HepG2 (cell line): ENCODE data around the gene TMEM62. TPM values are rescaled to one million over a fixed set of nuclear protein-coding genes. Genes with fewer than 3 reads are reported as not detected.

ENCODE experiments used
- BRD4 ChIP-seq: sonication (generic); formaldehyde crosslinking; IDR thresholded peaks from 2 replicates; pipeline ENCODE4 v1.4.0; 2020; ENCODE audit warnings: missing genetic modification reagents
- CAMTA2 ChIP-seq: sonication (generic); formaldehyde crosslinking; IDR thresholded peaks from 2 replicates; pipeline ENCODE4 v1.4.0; 2020; ENCODE audit warnings: mild to moderate bottlenecking, missing genetic modification reagents, borderline replicate concordance
- EHMT2 ChIP-seq: fragments of 200-600 bp; sonication (generic); IDR thresholded peaks from 2 replicates; pipeline ENCODE4 v1.7.0; 2017; ENCODE audit warnings: antibody characterized with exemption, low read depth, low read length, borderline replicate concordance
- ERF ChIP-seq: IDR thresholded peaks from 2 replicates; pipeline ENCODE4 v1.6.1; 2018; ENCODE audit warnings: missing biosample characterization, missing genetic modification reagents
- ETV6 ChIP-seq: sonication (generic); formaldehyde crosslinking; conservative IDR thresholded peaks from 2 replicates; pipeline ENCODE4 v1.4.0; 2020; ENCODE audit warnings: missing genetic modification reagents
- HIC2 ChIP-seq: sonication (generic); formaldehyde crosslinking; IDR thresholded peaks from 2 replicates; pipeline ENCODE4 v1.9.0; 2022; ENCODE audit warnings: low read depth, missing genetic modification reagents
- HOXA9 ChIP-seq: sonication (generic); formaldehyde crosslinking; IDR thresholded peaks from 2 replicates; pipeline ENCODE4 v1.8.1; 2022; ENCODE audit warnings: missing genetic modification reagents, mild to moderate bottlenecking, moderate library complexity, borderline replicate concordance
- KDM1A ChIP-seq: IDR thresholded peaks from 2 replicates; pipeline ENCODE4 v1.6.1; 2016; ENCODE audit warnings: missing compliant biosample characterization
- MLLT10 ChIP-seq: sonication (generic); formaldehyde crosslinking; IDR thresholded peaks from 2 replicates; pipeline ENCODE4 v1.4.0; 2020; ENCODE audit warnings: missing genetic modification reagents
- NCOA5 ChIP-seq: sonication (generic); formaldehyde crosslinking; IDR thresholded peaks from 2 replicates; pipeline ENCODE4 v1.4.0; 2020; ENCODE audit warnings: missing genetic modification reagents
- NFRKB ChIP-seq: fragments of 450-650 bp; IDR thresholded peaks from 2 replicates; pipeline ENCODE4 v1.6.1; 2017
- RARG ChIP-seq: sonication (generic); formaldehyde crosslinking; IDR thresholded peaks from 2 replicates; pipeline ENCODE4 v1.4.0; 2020; ENCODE audit warnings: low read depth, mild to moderate bottlenecking, missing genetic modification reagents
- SOX13 ChIP-seq, 3 experiments: fragments of 450-650 bp in 1 of 3; sonication (generic) in 1 of 3; formaldehyde crosslinking in 1 of 3; IDR thresholded peaks in 2 of 3; conservative IDR thresholded peaks in 1 of 3; 2 replicates each; pipeline versions ENCODE4 v1.5.0 to v1.6.1; 2016 to 2020; ENCODE audit warnings: antibody characterized with exemption in 1 of 3, mild to moderate bottlenecking in 1 of 3, missing compliant biosample characterization in 1 of 3, missing genetic modification reagents in 1 of 3, moderate library complexity in 1 of 3
- XRCC5 ChIP-seq: fragments of 200-400 bp; formaldehyde crosslinking; optimal IDR thresholded peaks from 2 replicates; pipeline ENCODE3; 2017; ENCODE audit warnings: mild to moderate bottlenecking, low read length
- ZNF10 ChIP-seq: sonication (generic); formaldehyde crosslinking; IDR thresholded peaks from 2 replicates; pipeline ENCODE4 v1.4.0; 2020; ENCODE audit warnings: mild to moderate bottlenecking, low read depth, missing genetic modification reagents, borderline replicate concordance
- ZNF136 ChIP-seq: sonication (generic); formaldehyde crosslinking; IDR thresholded peaks from 2 replicates; pipeline ENCODE4 v1.8.1; 2022; ENCODE audit warnings: low read depth, mild to moderate bottlenecking, moderate library complexity, missing genetic modification reagents
- ZNF430 ChIP-seq: sonication (generic); formaldehyde crosslinking; IDR thresholded peaks from 2 replicates; pipeline ENCODE4 v1.9.0; 2021; ENCODE audit warnings: mild to moderate bottlenecking, missing genetic modification reagents
- ZNF567 ChIP-seq: sonication (generic); formaldehyde crosslinking; IDR thresholded peaks from 2 replicates; pipeline ENCODE4 v1.8.1; 2023; ENCODE audit warnings: mild to moderate bottlenecking, missing genetic modification reagents, borderline replicate concordance
- ZNF572 ChIP-seq: sonication (generic); formaldehyde crosslinking; IDR thresholded peaks from 2 replicates; pipeline ENCODE4 v1.5.1; 2020; ENCODE audit warnings: mild to moderate bottlenecking, missing genetic modification reagents
- ZNF788 ChIP-seq: sonication (generic); formaldehyde crosslinking; IDR thresholded peaks from 2 replicates; pipeline ENCODE4 v1.5.0; 2020; ENCODE audit warnings: mild to moderate bottlenecking, missing genetic modification reagents, borderline replicate concordance
- ZSCAN30 ChIP-seq: sonication (generic); formaldehyde crosslinking; IDR thresholded peaks from 2 replicates; pipeline ENCODE4 v1.5.0; 2020; ENCODE audit warnings: mild to moderate bottlenecking, missing genetic modification reagents
- polyA plus RNA-seq, 8 experiments: library from polyadenylated mRNA; depleted of rRNA in 3 of 8; stranded (reverse) in 7 of 8; unstranded in 1 of 8; fragments of >200 nt; fragmentation: Illumina TruSeq in 4 of 8; extraction: Trizol in 4 of 8; gene quantifications; 2 replicates each; pipeline versions ENCODE4 v1.2.1 to v1.2.3, GENCODE V29; 2011 to 2016; ENCODE audit warnings: low read depth in 4 of 8, missing spikeins in 1 of 8, mixed read lengths in 1 of 8; ENCODE audit not compliant: insufficient read depth in 1 of 8
- total RNA-seq, 5 experiments: library from RNA; depleted of rRNA; stranded (reverse); fragments of >200 nt; fragmentation: Illumina TruSeq; extraction: Trizol; gene quantifications; 2 replicates each; pipeline ENCODE4 v1.2.3, GENCODE V29; 2016; ENCODE audit warnings: low read depth in 1 of 5
- TF ChIP-seq, protein P1 (sequence below): sonication (generic); formaldehyde crosslinking; IDR thresholded peaks from 2 replicates; pipeline ENCODE4 v1.4.0; 2020; ENCODE audit warnings: missing genetic modification reagents
- TF ChIP-seq, protein P2 (sequence below): IDR thresholded peaks from 2 replicates; pipeline ENCODE4 v1.6.1; 2016
- TF ChIP-seq, protein P3 (sequence below): sonication (generic); formaldehyde crosslinking; IDR thresholded peaks from 2 replicates; pipeline ENCODE4 v1.8.0; 2022; ENCODE audit warnings: low read depth, missing genetic modification reagents

Gene TMEM62
- total and polyA plus RNA-seq, 2 of the 13 experiments (the other 11 are each of a cell fraction or from before 2014, with no cell fraction given): 14.2 to 20.9 TPM

DNA sequence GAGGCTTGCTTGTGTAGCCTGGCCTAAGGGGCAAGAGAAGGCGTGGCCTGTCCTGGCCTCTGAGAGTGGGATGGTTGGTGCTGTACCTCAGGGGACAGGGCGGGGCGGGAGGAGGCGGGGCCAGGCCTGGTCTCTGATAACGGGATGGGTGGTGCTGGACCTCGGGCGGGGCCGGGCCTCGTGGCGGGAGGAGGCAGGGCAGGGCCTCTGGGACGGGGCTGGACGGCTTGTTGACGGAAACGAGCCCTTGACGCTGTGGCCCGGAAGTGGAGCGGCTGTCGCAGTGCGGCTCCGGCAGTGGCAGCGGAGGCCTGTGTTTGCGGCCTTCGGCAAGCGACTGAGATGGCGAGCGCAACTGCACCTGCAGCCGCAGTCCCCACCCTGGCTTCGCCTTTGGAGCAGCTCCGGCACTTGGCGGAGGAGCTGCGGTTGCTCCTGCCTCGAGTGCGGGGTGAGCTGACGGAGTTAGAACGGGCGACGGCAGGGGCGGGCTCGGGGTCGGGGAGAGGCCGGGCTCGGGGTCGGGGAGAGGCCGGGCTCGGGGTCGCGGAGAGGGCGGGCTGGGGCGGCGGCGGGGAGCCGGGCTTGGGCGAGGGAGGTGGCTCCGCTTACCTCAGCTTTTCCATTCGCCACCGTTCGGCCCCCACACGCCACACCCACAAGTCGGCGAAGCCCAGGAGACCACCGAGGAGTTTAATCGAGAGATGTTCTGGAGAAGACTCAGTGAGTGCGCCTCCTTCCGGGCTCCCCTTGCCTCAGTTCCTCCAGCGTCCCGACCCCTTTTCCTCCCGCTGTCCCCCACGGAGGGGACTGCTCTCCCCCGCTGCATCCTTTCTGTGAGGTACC lies 52.0 kb downstream of the TMEM62 start, which contains the start of gene CCNDBP1 (continued):
- TF ChIP-seq KDM1A: no peak
- 0 out of 2 replicates have a peak, but pooled peaks have one; percentile 35 for TF ChIP-seq HOXA9 (CRISPR knock-in tag)
- no peak; the same call in 1 of the 2 replicates for TF ChIP-seq BRD4 (CRISPR knock-in tag)
- no peak; the same call in 1 of the 2 replicates for TF ChIP-seq CAMTA2 (CRISPR knock-in tag)
- no peak for TF ChIP-seq EHMT2
- TF ChIP-seq MLLT10 (CRISPR knock-in tag): no peak
- peak; percentile 79; the same call in 1 of the 2 replicates for TF ChIP-seq ERF (CRISPR knock-in tag)
- TF ChIP-seq ZNF10: no peak
- TF ChIP-seq NFRKB: no peak
- TF ChIP-seq, protein P1, sequence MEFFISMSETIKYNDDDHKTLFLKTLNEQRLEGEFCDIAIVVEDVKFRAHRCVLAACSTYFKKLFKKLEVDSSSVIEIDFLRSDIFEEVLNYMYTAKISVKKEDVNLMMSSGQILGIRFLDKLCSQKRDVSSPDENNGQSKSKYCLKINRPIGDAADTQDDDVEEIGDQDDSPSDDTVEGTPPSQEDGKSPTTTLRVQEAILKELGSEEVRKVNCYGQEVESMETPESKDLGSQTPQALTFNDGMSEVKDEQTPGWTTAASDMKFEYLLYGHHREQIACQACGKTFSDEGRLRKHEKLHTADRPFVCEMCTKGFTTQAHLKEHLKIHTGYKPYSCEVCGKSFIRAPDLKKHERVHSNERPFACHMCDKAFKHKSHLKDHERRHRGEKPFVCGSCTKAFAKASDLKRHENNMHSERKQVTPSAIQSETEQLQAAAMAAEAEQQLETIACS (CRISPR knock-in tag): no peak
- TF ChIP-seq ETV6: peak; percentile 74; the same call in 1 of the 2 replicates
- no peak for TF ChIP-seq NCOA5 (CRISPR knock-in tag)
- TF ChIP-seq ZNF136 (CRISPR knock-in tag): no peak
- TF ChIP-seq ZNF567 (CRISPR knock-in tag): no peak
- no peak for TF ChIP-seq SOX13 (IDR thresholded peaks at IDR 0.05)
- peak in 1 of 2 experiments; percentile 64; a peak in 2 of 4 replicates for TF ChIP-seq SOX13 (CRISPR knock-in tag; conservative IDR thresholded peaks at IDR 0.05 in 1 of 2, IDR thresholded peaks at IDR 0.05 in 1 of 2)
- peak; percentile 26 for TF ChIP-seq XRCC5
- TF ChIP-seq RARG (CRISPR knock-in tag): no peak
- peak; percentile 53; the same call in 1 of the 2 replicates for TF ChIP-seq ZNF430 (CRISPR knock-in tag)
- TF ChIP-seq ZSCAN30 (CRISPR knock-in tag): no peak
- no peak for TF ChIP-seq ZNF572 (CRISPR knock-in tag)
- peak; percentile 96 for TF ChIP-seq ZNF788 (CRISPR knock-in tag)
- TF ChIP-seq, protein P2, sequence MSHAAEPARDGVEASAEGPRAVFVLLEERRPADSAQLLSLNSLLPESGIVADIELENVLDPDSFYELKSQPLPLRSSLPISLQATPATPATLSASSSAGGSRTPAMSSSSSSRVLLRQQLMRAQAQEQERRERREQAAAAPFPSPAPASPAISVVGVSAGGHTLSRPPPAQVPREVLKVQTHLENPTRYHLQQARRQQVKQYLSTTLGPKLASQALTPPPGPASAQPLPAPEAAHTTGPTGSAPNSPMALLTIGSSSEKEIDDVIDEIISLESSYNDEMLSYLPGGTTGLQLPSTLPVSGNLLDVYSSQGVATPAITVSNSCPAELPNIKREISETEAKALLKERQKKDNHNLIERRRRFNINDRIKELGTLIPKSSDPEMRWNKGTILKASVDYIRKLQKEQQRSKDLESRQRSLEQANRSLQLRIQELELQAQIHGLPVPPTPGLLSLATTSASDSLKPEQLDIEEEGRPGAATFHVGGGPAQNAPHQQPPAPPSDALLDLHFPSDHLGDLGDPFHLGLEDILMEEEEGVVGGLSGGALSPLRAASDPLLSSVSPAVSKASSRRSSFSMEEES: no peak
- peak; percentile 6; the same call in 1 of the 2 replicates for TF ChIP-seq HIC2 (CRISPR knock-in tag)
- TF ChIP-seq, protein P3, sequence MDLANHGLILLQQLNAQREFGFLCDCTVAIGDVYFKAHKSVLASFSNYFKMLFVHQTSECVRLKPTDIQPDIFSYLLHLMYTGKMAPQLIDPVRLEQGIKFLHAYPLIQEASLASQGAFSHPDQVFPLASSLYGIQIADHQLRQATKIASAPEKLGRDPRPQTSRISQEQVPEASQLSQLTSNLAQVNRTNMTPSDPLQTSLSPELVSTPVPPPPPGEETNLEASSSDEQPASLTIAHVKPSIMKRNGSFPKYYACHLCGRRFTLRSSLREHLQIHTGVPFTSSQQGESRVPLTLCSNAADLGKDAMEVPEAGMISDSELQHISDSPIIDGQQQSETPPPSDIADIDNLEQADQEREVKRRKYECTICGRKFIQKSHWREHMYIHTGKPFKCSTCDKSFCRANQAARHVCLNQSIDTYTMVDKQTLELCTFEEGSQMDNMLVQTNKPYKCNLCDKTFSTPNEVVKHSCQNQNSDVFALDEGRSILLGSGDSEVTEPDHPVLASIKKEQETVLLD: no peak
